Fibroblast of skin of left biceps (primary cell): ENCODE results near the gene MARCO.
"Not testable (repeated sequence)": the region's sequence is repeated elsewhere in the genome, so short reads cannot be mapped to it uniquely, and the experiment has no call there.

Source experiments
- DNase-seq, 2 experiments: peaks; one replicate each; pipeline ENCODE4 v3.0.0-alpha.2; 2013; ENCODE audit warnings: low read depth in 2 of 2

MARCO gene

DNA sequence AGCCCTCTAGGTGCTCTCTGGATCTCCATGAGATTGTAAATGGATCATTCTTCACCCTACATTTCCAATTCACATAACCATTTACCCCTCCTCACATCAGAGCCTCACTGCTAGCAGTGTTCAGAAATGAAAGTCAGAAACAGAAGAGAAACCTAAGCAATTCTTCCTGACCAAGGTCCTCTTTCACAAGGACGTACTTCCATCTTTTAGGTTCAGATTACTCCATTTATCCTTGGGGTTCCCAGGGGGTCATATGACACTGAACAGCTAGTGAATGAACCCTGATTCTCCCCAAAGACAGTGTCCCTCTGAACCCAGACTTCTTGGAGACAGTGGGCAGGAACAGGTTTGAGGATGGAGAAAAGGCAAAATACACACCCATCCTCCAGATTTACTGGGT is 12.9 kb upstream of the MARCO start:
- no peak for DNase-seq

DNA sequence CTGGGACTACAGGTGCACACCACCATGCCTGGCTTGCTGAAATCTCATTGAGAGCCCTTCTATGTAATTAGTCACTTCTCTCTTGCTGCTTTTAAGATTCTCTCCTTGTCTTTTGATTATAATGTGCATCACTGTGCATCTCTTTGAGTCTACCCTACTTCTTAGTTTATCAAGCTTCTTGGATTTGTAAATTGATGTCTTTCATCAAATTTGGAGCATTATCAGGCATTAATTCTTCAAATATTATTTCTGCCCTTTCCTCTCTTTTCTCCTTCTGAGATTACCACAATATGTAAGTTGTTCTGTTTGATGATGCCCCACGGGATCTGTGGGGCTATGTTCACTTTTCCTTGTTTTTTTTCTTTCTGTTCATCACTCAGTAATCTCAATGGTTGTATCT is 9.0 kb upstream of the MARCO start:
- no peak for DNase-seq

DNA sequence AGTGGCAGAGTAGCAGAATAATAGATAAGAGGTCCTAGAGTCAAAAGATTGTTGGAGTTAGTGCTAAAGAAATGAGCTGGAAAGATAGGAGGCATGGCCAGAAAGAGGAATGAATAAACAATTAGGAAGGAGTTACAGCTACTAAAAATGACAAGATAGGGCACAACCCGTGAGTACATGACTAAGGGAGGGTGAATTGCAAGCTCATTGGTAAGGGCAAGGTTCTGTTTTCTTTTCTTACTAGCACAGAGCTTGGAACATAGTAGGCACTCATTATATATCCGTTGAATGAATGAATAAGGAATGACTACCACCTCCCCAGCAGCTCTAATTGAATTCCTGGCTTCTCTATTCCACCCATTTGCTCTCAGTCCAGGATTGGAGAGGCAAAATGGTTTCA is 5.7 kb upstream of the MARCO start:
- DNase-seq, result no peak

DNA sequence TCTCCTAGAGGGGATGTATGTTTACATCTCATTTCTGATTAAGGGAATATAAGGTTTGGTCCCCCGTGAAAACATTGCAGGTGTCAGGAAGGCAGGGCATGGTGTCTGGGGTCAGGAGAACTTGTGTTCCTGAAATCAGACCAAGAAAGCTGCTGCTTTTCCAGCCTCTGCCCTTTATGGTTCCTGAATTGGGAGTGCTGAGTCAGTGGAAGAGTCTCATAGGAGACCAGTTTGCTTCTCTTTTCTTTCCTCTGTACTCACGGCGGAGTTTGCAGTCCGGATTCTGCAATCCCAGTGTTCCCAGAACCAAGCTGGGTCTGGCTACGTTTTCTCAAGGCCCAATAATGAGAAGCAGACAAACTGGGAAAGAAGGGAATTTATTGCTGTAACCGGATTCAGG is 5.1 kb upstream of the MARCO start:
- no peak for DNase-seq

DNA sequence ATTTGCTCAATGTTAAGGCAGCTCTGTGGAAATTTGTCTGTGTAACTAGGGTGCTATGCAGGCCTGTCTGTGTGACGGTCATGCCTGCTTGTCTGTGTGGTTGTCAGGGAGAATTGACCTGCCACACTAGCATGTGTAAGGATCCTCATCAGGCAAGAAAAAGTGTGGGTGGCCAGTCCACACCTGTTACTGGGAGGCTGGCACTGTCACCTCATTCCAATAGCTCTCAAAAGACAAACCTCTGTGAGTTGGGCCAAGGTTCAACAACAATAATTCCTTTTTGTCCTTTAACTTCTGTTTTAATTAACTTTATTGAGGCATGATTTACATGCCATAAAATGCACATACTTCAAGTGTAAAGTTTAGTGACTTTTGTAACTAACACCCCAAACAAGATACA is 4.2 kb upstream of the MARCO start:
- DNase-seq, result no peak

DNA sequence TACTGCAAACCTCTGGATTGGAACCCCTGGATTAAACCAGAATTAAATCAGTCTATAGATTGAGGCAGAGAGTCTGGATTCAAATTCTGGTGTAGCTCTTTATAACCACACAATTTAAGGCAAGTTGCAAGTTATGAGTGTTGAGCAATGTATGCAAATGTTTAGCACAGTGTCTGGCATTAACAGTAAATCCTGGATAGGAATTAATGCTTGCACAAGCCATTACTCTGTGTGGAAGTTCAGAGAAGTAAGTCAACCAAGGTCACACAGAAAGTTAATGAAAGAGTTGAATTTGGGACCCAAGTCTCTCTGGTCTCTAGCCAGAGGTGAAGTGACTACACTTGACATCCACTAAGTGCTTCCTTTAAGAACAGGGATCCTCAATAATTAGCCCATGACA is 2.0 kb upstream of the MARCO start:
- DNase-seq, result no peak

DNA sequence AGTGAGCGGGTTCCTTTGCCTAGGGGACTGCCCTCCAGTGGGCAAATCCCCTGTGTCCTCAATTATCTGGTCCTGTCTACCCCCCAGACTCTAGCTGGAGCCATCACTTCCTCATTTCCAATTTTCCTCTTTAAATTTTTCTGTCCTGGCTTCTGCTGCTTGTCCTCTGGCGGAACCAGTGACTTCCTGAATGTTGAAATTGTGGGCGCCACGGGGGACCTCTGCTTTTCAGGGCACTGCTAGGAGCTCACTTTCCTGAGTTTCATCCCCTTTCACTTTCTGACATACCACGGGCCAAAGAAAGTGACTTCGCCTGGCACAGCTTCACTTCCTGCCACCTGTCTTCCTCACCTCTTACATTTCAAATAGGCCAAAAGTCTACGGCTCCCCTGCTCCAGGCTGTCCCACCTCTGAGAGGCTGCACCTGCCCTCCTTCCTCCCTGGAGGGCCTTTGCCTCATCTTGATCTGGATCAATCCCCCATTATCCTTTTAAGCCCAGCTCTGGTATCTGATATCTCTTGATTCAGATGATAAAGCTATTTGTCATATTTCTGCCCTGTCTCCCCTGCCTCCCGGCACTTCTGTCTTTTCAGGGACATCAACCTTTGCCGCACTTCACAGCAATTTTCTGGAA is 1.4 kb upstream of the MARCO start:
- no peak for DNase-seq

DNA sequence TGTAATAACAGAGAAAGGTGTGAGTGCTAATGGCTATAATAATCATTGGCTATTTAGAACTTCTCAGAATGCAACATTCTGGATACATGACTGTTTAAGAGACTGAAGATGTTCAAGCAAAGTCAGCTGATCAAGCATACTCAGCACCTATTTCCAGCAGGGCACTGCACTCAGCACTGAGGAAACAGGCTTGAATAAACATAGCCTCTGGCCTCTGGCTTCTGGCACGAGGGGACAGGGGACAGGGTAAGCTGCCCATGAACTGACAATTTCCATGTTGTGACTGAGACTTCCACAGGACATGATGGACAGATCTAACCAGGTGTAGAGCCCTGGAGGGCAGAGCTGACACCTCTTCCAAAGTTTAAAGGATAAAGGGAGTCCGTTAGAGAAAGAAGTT is 1.3 kb downstream of the MARCO start:
- DNase-seq, result no peak

DNA sequence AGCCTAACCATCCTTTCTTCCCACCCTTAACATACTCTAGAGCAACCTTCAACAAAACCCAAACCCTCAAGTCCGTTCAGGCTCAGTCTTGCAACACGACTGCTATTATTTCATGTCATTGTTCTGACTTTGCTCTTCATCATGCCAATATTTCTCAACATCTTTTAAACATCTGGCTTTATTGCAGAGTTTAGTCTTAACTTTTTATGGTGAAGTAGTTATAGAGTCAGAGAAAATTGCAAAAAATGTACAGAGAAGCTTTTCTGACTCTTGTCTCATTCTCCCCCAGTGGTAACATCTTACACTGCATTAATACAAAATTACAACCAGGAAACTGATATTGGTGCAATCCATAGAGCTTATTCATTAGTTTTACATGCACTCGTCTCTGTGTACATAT is 3.9 kb downstream of the MARCO start:
- DNase-seq, result no peak

DNA sequence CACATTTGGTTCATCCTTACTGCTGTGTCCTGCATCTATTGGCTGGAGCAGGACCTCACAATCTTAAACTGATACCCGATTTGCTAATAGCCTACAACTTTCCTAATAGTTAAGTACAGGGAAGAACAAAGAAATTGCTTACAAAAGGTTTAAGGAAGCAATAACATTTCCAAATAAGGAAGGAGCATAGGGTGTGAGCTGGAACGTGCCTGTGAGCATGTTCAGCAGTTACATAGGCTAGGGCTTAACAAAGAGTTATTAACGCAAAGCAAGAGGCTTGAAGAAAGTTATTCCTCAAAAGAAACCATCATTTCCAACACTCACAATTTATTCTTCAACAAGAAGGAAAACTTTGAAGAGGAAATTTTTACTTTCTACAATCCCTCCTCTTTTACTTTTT is 6.3 kb downstream of the MARCO start:
- not testable (repeated sequence) for DNase-seq

DNA sequence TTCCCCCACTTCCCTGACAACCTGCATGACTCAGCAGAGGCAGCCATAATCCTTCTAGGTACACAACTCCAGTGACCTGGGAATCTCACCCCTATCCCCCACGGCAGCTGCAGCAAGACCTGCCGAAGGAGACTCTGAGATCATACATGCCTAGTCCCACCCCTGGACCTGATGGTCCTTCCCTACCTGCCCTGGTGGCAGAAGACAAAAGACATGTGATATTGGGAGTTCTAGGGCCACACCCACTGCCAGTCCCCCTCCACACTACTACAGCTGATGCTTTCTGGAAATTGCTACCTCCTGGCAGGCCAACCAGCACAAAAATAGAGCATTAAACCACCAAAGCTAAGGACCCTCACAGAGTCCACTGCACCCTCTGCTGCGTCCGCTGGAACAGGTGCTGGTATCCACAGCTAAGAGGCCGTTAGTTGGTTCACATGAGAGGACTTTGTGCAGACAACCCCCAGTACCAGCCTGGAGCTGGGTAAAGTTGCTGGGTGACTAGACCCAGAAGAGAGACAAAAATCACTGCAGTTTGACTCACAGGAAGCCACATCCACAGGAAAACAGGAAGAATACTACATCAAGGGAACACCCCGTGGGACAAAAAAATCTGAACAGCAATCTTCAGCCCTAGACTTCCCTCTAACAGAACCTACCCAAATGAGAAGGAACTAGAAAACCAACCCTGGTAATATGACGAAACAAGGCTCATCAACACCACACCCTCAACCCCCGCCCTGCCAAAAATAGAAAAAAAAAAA is 12.5 kb downstream of the MARCO start:
- no peak for DNase-seq

DNA sequence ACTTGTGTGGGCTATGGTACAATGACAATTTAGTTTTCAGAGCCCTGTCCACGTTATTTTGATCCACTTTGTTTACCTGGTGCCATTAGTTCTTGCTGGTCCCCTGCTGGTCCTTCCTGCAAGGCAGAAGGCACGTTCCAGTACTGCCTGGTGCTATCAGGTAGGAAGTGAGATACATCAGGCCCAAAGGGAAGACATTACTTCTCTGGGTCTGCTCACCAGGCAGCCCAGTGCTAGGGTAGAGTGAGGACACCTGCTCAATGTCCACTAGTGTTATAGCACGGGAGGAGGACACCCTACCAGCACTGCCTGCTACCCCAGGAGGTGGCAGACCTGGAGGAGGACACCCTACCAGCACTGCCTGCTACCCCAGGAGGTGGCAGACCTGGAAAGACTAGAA is 23.7 kb downstream of the MARCO start:
- no peak for DNase-seq

DNA sequence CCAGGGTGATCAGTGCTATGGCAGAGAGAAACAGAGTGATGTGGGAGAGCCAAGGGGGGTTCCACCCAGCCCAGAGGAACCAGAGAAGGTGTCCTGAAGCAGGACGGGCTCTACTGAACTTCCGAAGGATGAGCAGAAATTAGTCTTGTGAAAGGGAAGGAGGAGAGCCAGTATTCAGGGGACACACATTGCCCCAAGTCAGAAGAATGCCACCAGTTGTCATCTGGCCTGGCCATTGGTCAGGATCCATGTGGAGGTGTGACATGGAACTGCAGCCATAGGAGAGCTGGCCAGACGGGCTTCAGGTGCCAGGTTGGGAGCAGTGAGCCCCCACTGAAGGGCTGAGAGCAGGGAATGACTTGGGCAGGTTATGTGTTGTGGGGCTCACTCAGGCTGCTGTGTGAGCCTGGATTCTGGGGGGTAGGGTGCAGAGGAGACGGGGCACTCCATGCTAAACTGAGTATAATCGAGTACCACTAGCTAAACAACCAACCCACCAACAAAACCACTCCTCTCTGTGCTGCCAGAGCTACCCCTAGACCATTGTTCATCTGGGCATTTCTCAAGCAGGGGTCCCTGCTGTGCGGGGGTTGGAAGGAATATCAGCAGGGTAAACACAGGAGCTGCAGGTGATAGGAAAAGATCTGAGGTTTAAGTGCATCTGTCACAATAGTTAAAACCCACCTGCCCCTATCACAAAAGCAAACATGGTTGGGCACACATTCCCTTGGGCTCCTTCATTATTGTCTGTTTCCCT is 25.3 kb downstream of the MARCO start:
- DNase-seq, result no peak

DNA sequence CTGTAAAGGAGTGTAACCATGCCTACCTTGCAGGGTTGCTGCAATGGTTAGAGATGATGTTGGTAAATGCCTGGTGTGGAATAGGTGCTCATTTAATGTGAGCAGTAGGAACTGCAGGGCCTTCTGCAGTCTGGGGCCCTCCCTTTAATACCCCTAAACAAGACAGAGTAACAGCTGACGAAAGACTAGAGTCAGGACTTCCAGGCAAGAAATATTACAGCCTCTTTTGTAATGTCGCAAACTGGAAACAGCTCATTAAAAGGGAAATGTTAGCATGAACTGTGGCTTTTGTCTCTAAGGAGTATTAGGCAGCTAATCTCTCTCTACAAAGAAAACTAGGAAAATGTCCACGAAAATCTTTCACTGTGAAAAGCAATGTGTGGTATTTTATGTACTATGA is 26.0 kb downstream of the MARCO start:
- DNase-seq, result no peak

DNA sequence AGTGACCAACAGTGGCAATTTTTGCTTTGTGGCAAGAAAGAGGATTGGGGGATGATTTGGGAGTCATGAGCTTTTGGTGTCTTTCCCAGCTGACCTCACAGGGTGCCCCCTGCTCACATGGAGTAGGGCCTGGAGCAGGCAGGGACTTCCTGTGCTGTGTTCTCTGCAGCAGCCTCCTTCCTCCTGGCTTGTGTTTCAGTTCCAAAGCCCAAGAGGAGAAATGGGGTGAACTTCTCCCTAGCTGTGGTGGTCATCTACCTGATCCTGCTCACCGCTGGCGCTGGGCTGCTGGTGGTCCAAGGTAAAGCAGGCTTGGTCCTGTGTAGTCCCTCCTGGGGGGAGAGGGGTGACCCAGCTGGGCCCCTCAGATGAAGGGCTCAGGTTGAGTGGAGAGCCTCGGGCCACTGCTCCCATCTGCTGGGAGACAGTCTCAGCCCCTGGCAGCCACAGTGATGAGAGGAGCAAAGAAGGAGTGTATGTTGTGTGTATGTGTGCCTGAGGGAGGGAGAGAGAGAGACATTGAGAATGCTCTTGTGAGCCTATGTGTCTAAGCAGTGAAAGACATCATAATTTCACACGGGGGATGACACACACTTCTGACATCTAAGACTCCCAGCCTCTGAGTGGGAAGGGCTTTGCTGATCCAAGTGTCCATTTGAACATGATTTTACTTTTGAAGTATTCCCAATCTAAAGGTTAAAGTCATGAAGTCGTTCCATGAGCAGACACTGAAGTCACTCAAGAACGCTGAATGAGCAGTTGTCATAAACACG is 27.2 kb downstream of the MARCO start:
- DNase-seq, result no peak

DNA sequence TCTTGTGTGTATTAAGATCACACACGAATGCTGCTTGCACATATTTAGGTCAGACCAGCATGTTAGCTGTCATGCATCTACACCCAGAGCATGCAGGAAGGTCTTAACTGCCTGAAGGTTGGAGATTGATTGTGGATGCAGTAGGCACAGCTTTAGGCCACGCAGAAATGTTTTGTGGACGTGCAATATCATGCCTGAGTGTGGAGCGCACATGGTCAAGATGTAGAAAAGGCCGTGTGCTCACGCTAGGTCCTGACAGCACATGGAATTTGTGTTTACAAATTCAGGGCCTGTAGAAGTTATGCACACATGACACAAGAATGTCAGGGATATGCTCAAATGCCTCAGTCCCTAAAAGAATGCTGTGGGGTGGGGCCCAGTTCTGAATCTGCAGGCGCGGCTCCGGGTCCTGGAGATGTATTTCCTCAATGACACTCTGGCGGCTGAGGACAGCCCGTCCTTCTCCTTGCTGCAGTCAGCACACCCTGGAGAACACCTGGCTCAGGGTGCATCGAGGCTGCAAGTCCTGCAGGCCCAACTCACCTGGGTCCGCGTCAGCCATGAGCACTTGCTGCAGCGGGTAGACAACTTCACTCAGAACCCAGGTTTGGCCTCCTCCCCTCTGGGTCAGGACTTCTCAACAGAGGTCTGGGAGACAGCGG is 27.9 kb downstream of the MARCO start:
- DNase-seq, result no peak

DNA sequence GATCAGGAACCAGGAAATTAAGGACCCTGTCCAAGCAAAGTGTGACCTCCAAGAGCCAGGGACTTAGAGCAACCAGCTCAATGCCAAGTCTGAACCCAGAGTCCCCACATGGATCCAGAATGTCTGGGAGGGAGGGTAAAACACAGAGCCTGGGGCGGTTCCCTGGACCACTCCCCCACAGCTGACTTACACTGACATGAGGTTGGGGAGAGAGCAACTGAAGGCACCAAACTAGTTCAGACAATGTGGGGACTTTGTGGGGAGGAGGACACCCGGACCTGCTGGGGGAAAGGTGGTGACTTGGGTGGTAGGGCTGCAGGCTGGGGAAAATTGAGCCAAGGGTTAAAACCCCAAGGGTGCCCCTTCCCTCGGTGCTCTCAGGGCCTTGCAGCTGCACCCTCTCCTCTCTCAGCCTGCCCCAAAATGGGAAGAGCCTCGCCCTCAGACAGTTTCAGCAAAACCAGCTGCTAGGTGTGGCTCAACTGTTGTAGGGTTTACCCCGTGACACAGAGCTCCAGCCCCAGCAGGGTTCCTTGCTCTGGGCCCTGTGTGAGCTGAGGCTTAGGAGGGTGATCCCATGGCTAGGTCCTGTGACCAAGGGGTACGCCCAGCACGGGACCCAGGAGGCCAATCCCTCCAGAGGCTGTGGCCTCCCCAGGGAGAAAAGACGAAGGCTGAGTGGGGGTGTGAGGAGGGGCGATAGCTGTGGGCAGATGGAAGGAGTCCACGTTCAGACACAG is 28.6 kb downstream of the MARCO start:
- DNase-seq, result no peak

DNA sequence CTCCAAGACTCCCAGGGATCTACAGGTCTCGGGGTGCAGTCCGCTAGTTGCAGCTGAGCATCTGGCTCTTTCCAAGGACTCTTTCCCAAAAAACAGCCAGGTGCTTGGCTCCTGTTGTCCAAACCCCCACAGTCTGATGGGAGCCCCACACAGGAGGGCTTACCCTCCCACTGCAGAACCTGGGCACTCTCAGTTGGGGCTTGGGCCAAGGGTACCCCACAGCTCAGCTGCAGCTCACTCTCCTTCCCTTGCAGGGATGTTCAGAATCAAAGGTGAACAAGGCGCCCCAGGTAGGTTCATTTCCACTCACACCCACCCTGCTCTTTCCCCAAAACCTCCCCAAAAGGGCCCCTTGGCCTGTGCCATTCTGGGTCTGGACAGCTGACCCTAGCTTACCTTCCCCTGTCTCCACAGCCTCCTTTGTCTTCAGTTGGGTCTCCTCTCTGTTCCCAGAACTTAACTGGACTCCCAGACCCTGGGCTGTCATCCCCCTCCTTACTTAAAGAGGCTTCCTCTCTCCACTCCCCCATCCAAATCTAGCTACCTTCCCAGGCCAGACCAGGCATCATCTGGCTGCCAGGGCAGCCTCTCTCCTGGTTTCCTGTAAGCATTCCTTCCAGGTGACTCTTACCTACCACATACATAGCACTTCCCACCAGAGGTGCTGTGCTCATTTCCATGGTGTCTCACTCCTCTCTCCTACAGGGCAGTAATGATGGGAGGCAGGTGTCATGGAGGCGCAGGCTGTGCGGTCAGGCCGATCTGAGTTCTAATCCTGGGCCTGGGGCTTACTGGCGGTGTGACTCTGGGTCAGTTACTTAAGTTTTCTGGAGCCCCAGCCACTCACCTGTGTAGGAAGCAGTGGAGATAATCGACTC is 29.5 kb downstream of the MARCO start:
- no peak for DNase-seq

DNA sequence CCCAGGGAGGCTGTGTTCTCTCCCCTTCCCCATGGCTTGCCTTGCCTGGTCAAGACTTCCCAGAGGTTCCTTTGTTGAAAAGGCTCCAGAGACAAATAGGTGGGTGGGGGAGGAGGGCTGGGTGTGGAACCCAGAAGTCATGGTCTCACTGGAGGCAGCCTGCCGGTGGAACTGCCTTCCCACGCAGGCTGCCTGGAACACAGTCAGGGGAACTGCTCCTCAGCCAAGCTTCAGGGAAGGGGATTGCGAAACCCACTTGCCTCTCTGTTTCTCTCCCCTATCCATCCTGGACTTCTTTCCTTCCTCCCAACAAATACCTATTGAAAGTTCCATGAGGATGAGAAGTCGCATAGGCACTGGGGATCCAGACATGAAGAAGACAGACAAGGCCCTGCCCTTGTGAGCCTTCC is 31.6 kb downstream of the MARCO start:
- no peak for DNase-seq
